Measurements from ENCODE around the gene SHCBP1L. TPM values are rescaled to one million over a fixed set of nuclear protein-coding genes. Genes with fewer than 3 reads are reported as not detected.

Gene SHCBP1L
- total and polyA plus RNA-seq, 4 donors: 0.37 TPM; not detected in 3

GRCh38 chr1:182985876-182986275 lies 32.9 kb upstream of the SHCBP1L start:
- Histone ChIP-seq H3K4me3 (ENCODE audit: low read depth in 1 of 3, low read length in 3 of 3) (no peak overlapping the region), H3K27ac (ENCODE audit: low read depth in 1 of 2, low read length in 2 of 2) (no peak overlapping the region), H3K27me3 (ENCODE audit: control insufficient read depth in 4 of 4, insufficient read depth in 4 of 4, low read length in 3 of 4) (no peaks in the 10 kb centered on the region), H3K4me1 (ENCODE audit: control insufficient read depth in 4 of 4, insufficient read depth in 4 of 4, low read length in 3 of 4) (no peaks in the 10 kb centered on the region), H3K9me3 (ENCODE audit: control insufficient read depth in 4 of 4, low read length in 3 of 4) (no peaks in the 10 kb centered on the region), H3K36me3 (ENCODE audit: control insufficient read depth in 4 of 4, insufficient read depth in 3 of 4, low read depth in 1 of 4, low read length in 3 of 4) (no peaks in the 10 kb centered on the region), H3K9ac (ENCODE audit: low read depth in 1 of 2, low read length in 2 of 2) (no peak overlapping the region)
- no peak for TF ChIP-seq NR2F2 (IDR thresholded peaks at IDR 0.05)
- TF ChIP-seq YY1 (IDR thresholded peaks at IDR 0.05): no peak
- DNase-seq (ENCODE audit: low spot score): no peak
- WGBS: 87% methylated on average over 1 of the region's 1 CpG

- Histone ChIP-seq H3K27me3 (ENCODE audit: control insufficient read depth in 4 of 4, insufficient read depth in 4 of 4, low read length in 3 of 4) (no peaks in the 10 kb centered on the region), H3K9ac (ENCODE audit: low read depth in 1 of 2, low read length in 2 of 2) (no peak overlapping the region), H3K27ac (ENCODE audit: low read depth in 1 of 2, low read length in 2 of 2) (no peak overlapping the region), H3K9me3 (ENCODE audit: control insufficient read depth in 4 of 4, low read length in 3 of 4) (no peaks in the 10 kb centered on the region), H3K4me3 (ENCODE audit: low read depth in 1 of 3, low read length in 3 of 3) (no peak overlapping the region), H3K4me1 (ENCODE audit: control insufficient read depth in 4 of 4, insufficient read depth in 4 of 4, low read length in 3 of 4) (no peaks in the 10 kb centered on the region), H3K36me3 (ENCODE audit: control insufficient read depth in 4 of 4, insufficient read depth in 3 of 4, low read depth in 1 of 4, low read length in 3 of 4) (no peaks in the 10 kb centered on the region)
- DNase-seq (ENCODE audit: low spot score): no peak
- no peak for TF ChIP-seq FOXA1 (IDR thresholded peaks at IDR 0.05)
- TF ChIP-seq FOXA2 (IDR thresholded peaks at IDR 0.05): no peak
- TF ChIP-seq EGR1 (IDR thresholded peaks at IDR 0.05; ENCODE audit: low read depth in 2 of 2): no peak
- no peak for TF ChIP-seq RXRA (IDR thresholded peaks at IDR 0.05)
- TF ChIP-seq YY1 (IDR thresholded peaks at IDR 0.05): no peak
- no peak for TF ChIP-seq HNF4A (conservative IDR thresholded peaks at IDR 0.05)
- TF ChIP-seq HNF4G (IDR thresholded peaks at IDR 0.05): no peak
- no peak for TF ChIP-seq CTCF (IDR thresholded peaks at IDR 0.05; ENCODE audit: low read depth, low read length, missing input control)
- WGBS: 89% methylated on average over 1 of the region's 1 CpG
Observed at GRCh38 chr1:182984621-182985020, 31.7 kb upstream of the SHCBP1L start.

- 93% methylated on average over 7 of the region's 7 CpGs for WGBS
Observed at GRCh38 chr1:182984138-182984537, 31.2 kb upstream of the SHCBP1L start.

More at GRCh38 chr1:182984138-182984537, 31.2 kb upstream of the SHCBP1L start:
- no peaks in the 10 kb centered on the region for H3K9me3 ChIP-seq (ENCODE audit: control insufficient read depth in 4 of 4, low read length in 3 of 4)
- no peaks in the 10 kb centered on the region for H3K36me3 ChIP-seq (ENCODE audit: control insufficient read depth in 4 of 4, insufficient read depth in 3 of 4, low read depth in 1 of 4, low read length in 3 of 4)
- no peak for DNase-seq (ENCODE audit: low spot score)
- H3K27ac ChIP-seq (ENCODE audit: low read depth in 1 of 2, low read length in 2 of 2): no peak overlapping the region
- H3K4me1 ChIP-seq (ENCODE audit: control insufficient read depth in 4 of 4, insufficient read depth in 4 of 4, low read length in 3 of 4): no peaks in the 10 kb centered on the region
- H3K9ac ChIP-seq (ENCODE audit: low read depth in 1 of 2, low read length in 2 of 2): no peak overlapping the region
- H3K4me3 ChIP-seq (ENCODE audit: low read depth in 1 of 3, low read length in 3 of 3): no peak overlapping the region
- no peaks in the 10 kb centered on the region for H3K27me3 ChIP-seq (ENCODE audit: control insufficient read depth in 4 of 4, insufficient read depth in 4 of 4, low read length in 3 of 4)
- TF ChIP-seq HNF4A (conservative IDR thresholded peaks at IDR 0.05) (no peak), TAF1 (conservative IDR thresholded peaks at IDR 0.05) (no peak), RXRA (IDR thresholded peaks at IDR 0.05) (no peak), CTCF (IDR thresholded peaks at IDR 0.05; ENCODE audit: low read depth, low read length, missing input control) (no peak)
